Skeletal muscle tissue (tissue), 4 donors: Measurements from ENCODE around the gene C19orf67. TPM values are rescaled to one million over a fixed set of nuclear protein-coding genes. Genes with fewer than 3 reads are reported as not detected.

Source experiments
- H3K27ac ChIP-seq: one replicate; pipeline ENCODE4 v1.7.0; 2013; ENCODE audit warnings: mild to moderate bottlenecking, low read depth, low read length, inconsistent platforms
- H3K27me3 ChIP-seq, 3 donors: one replicate each; pipeline ENCODE4 v1.7.0; 2013; ENCODE audit warnings: low read length in 3 of 3; ENCODE audit not compliant: control insufficient read depth in 3 of 3, insufficient read depth in 3 of 3
- H3K36me3 ChIP-seq, 3 donors: one replicate each; pipeline ENCODE4 v1.7.0; 2013; ENCODE audit warnings: low read length in 3 of 3; ENCODE audit not compliant: control insufficient read depth in 3 of 3, insufficient read depth in 3 of 3
- H3K4me1 ChIP-seq, 3 donors: one replicate each; pipeline ENCODE4 v1.7.0; 2013; ENCODE audit warnings: low read length in 3 of 3, mild to moderate bottlenecking in 3 of 3; ENCODE audit not compliant: control insufficient read depth in 3 of 3, insufficient read depth in 3 of 3
- H3K4me3 ChIP-seq, 3 donors: one replicate each; pipeline ENCODE4 v1.7.0; 2013; ENCODE audit warnings: low read length in 3 of 3
- H3K9ac ChIP-seq, 3 donors: one replicate each; pipeline ENCODE4 v1.7.0; 2013; ENCODE audit warnings: low read length in 3 of 3, mild to moderate bottlenecking in 3 of 3, moderate library complexity in 2 of 3, low read depth in 1 of 3
- H3K9me3 ChIP-seq, 3 donors: one replicate each; pipeline ENCODE4 v1.7.0; 2013; ENCODE audit warnings: low read length in 3 of 3; ENCODE audit not compliant: control insufficient read depth in 3 of 3
- total RNA-seq: library from RNA; depleted of rRNA; stranded (reverse); fragments of >200 nt; gene quantifications from one replicate; pipeline ENCODE4 v1.2.3, GENCODE V29; 2014
- donor health status: Osteomylitis.

The C19orf67 gene
- total RNA-seq, 1 donor from 2014 or later, result not detected

DNA sequence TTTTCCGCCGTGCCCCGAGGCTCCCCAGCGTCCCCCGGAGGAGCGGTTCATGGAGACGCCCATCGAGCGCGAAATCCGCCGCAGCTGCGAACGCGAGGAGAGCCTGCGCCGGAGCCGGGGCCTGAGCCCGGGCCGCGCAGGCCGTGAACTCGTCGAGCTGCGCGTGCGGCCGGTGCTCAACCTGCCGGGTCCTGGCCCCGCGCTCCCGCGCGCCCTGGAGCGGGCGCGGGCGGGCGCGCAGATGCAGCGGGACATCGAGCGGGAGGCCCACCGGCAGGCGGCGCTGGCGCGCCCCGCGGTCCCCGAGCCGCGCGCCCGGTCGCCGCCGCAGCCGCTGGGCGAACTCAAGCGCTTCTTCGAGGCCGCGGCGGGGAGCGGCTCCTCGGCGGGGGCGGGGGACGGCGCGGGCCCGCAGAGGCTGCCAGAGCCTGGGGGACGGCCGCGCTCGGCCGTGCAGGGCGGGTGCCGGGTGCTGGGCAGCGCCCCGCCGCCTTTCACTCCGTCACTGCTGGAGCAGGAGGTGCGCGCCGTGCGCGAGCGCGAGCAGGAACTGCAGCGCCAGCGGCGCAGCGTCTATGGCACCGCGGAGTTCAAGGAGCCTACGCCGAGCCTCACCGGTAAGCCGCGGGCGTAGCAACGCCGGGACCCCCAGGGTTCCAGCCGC is 12.2 kb downstream of the C19orf67 start:
- peaks cover 27 to 35% (median 32%) of the 10 kb centered on the region in 3 donors for H3K4me1 ChIP-seq
- peak overlapping the region; percentile 83 for H3K27ac ChIP-seq
- peak overlapping the region; percentile 88 to 89 (median 89) for H3K9ac ChIP-seq
- no peaks in the 10 kb centered on the region for H3K9me3 ChIP-seq
- no peaks in the 10 kb centered on the region for H3K27me3 ChIP-seq
- H3K4me3 ChIP-seq, result peak overlapping the region; percentile 83 to 84 (median 83)
- no peaks in the 10 kb centered on the region for H3K36me3 ChIP-seq

DNA sequence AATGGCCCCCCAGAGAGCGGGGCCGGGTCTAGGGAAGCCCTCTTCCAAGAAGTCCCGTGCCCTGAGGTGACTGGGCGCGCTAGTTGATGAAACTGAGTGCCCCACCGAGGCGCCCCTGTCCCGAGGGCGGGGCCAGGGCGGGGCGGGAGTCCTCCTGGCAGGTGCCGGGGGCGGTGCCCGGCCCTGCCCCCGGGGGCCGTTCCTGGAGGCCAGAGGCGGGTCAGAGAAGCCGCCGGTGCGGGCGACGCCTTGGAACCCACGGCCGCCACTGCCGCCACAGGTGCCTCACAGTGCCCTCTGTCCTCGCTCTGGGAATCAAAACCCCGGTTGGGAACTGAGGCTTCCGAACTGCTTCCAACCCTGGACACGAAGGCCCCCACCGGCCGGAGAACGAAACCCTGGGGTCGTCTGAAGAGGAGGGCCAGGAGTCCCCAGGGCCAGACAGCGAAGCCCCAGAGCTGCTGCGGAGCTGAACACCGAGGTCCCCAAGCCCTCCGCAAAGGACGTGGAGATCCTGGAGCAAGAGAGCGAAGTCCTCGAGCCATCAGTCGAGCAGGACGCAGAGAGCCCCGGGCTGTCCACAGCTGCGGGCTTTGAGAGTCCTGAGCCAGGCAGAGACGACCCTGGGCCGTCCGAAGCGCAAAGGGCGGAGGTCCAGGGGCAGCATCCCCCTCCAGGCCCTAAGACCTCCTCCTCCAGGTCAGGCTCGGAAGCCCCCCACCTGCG is 12.9 kb downstream of the C19orf67 start, which contains the start of gene MISP3:
Gene MISP3, plus strand, starts transcription at position 252 of the 726 bp plus-strand sequence. CDS start 524 bp downstream, outside the sequence.
- Histone ChIP-seq H3K9ac (peak within 1 kb of the TSS; percentile 88 to 89 (median 89)), H3K27ac (peak within 1 kb of the TSS; percentile 83), H3K36me3 (no peaks in the 10 kb centered on the region), H3K27me3 (no peaks in the 10 kb centered on the region), H3K4me3 (peak within 1 kb of the TSS; percentile 83 to 84 (median 83)), H3K4me1 (peaks cover 27 to 35% (median 32%) of the 10 kb centered on the region in 3 donors), H3K9me3 (no peaks in the 10 kb centered on the region)

DNA sequence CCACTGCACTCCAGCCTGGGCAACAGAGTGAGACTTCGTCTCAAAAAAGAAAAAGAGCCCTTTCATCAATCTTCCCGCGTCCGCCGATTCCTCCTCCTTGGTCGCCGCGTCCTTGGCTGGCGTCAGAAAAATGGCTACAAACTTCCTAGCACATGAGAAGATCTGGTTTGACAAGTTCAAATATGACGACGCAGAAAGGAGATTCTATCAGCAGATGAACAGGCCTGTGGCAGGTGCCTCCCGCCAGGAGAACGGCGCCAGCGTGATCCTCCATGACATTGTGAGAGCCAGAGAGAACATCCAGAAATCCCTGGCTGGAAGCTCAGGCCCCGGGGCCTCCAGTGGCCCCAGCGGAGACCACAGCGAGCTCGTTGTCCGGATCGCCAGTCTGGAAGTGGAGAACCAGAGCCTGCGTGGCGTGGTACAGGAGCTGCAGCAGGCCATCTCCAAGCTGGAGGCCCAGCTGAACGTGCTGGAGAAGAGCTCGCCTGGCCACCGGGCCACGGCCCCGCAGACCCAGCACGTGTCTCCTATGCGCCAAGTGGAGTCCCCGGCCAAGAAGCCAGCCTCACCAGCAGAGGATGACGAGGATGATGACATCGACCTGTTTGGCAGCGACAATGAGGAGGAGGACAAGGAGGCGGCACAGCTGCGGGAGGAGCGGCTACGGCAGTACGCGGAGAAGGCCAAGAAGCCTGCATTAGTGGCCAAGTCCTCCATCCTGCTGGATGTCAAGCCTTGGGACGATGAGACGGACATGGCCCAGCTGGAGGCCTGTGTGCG is 15.1 kb downstream of the C19orf67 start:
- Histone ChIP-seq H3K9me3 (no peaks in the 10 kb centered on the region), H3K27ac (no peak overlapping the region), H3K27me3 (no peaks in the 10 kb centered on the region), H3K36me3 (no peaks in the 10 kb centered on the region), H3K9ac (no peak overlapping the region), H3K4me3 (no peak overlapping the region), H3K4me1 (peaks cover 25 to 34% (median 32%) of the 10 kb centered on the region in 3 donors)

DNA sequence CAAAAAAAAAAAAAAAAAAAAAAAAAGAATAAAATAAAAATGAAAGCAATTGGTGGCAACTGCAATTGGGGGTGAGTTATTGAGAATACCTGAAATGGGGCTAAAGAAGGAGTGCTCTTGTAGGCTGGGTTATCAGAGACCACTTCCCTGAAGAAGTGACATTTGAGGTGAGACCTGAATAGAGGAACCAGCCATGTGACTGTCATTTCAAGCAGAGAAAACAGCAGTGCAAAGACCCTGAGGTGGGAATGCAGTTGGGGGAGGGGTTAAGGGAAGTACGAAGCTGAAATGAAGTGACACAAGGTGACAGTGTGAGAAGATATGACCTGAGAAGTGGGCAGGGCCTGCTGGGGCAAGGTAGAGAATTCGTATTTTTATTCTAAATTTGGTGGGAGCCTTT is 19.4 kb downstream of the C19orf67 start:
- no peak overlapping the region for H3K27ac ChIP-seq
- H3K4me1 ChIP-seq, result no peaks in the 10 kb centered on the region

DNA sequence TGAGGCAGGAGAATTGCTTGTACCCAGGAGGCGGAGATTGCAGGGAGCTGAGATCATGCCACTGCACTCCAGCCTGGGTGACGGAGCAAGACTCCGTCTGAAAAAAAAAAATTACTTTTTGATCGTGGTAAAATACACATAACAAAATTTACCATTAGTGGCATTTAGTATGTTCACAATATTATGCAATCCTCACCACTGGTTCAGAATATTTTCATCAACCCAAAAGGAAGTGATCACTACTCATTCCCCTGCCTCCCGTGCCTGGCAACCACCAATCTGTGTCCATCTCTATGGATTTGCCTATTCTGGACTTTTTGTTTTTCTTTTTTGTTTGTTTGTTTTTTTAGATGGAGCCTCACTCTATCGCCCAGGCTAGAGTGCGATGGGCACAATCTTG is 22.5 kb downstream of the C19orf67 start:
- H3K9me3 ChIP-seq, result no peaks in the 10 kb centered on the region
- peaks cover 0 to 3% (median 0%) of the 10 kb centered on the region in 3 donors for H3K4me1 ChIP-seq
- H3K27me3 ChIP-seq, result peaks cover 31 to 37% (median 32%) of the 10 kb centered on the region in 3 donors
- H3K9ac ChIP-seq, result no peak overlapping the region
- no peak overlapping the region for H3K4me3 ChIP-seq
- no peaks in the 10 kb centered on the region for H3K36me3 ChIP-seq
- no peak overlapping the region for H3K27ac ChIP-seq

More for the DNA sequence above, 19.4 kb downstream of the C19orf67 start:
- Histone ChIP-seq H3K4me3 (no peak overlapping the region), H3K27me3 (peaks cover 4 to 10% (median 4%) of the 10 kb centered on the region in 3 donors), H3K36me3 (no peaks in the 10 kb centered on the region), H3K9me3 (no peaks in the 10 kb centered on the region), H3K9ac (no peak overlapping the region)

DNA sequence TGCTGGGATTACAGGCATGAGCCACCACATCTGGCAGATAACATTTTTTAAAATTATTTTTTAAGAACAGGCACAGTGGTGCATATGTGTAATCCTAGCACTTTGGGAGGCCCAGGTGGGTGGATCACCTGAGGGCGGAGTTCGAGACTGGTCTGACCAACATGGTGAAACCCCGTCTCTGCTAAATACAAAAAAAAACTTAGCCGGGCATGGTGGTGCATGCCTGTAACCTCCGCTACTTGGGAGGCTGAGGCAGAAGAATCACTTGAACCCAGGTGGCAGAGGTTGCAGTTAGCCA is 23.1 kb downstream of the C19orf67 start:
- H3K4me1 ChIP-seq, result peaks cover 0 to 5% (median 4%) of the 10 kb centered on the region in 3 donors
- H3K36me3 ChIP-seq, result no peaks in the 10 kb centered on the region
- H3K9ac ChIP-seq, result no peak overlapping the region
- no peak overlapping the region for H3K27ac ChIP-seq
- H3K27me3 ChIP-seq, result peaks cover 35 to 40% (median 37%) of the 10 kb centered on the region in 3 donors
- no peaks in the 10 kb centered on the region for H3K9me3 ChIP-seq
- no peak overlapping the region for H3K4me3 ChIP-seq

DNA sequence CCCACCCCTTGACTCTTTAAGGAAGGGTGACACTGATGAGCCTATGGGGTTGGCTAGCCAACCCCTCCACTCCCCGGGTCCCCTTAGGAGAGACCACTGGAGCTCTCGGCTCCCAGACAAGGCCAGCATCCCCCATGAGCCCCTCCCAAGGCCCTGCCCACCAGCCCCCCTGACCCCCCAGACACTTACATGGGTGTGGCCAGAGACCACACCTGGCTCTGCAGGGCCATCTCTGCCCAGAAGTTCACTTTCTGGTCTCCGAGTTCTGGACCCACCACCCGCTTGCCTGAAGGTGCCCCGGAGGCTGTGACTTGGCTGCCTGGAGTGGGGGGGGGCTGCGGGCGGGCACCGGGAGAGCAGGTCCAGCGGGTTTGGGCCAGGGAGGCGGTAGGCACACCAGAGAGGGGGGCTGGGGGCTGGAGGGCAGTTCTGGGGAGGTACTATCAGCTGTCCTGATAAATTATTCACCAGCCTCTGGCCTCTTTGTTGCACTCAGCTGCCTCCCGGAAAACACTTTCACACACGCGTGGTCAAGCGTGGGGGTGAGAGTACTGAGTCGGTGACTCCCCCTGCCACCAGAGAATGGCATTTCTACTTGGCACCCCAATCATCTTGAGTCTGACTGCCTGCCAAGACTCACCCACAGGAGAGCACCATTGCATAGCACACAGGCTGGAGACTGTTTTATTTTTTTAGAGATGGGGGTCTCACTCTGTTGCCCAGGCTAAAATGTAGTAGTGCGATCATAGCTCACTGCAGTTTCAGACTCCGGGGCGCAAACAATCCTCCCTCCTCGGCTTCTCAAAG is 23.6 kb downstream of the C19orf67 start, which contains the start of gene PALM3:
Gene PALM3, minus strand, starts transcription at position 326 of the 807 bp plus-strand sequence. Its CDS starts 96 bp downstream, at position 230.
- no peak within 1 kb of the TSS for H3K9ac ChIP-seq
- H3K4me1 ChIP-seq, result peaks cover 0 to 6% (median 4%) of the 10 kb centered on the region in 3 donors
- no peak within 1 kb of the TSS for H3K4me3 ChIP-seq
- no peak within 1 kb of the TSS for H3K27ac ChIP-seq
- no peaks in the 10 kb centered on the region for H3K9me3 ChIP-seq
- H3K27me3 ChIP-seq, result peaks cover 35 to 40% (median 38%) of the 10 kb centered on the region in 3 donors
- H3K36me3 ChIP-seq, result no peaks in the 10 kb centered on the region

DNA sequence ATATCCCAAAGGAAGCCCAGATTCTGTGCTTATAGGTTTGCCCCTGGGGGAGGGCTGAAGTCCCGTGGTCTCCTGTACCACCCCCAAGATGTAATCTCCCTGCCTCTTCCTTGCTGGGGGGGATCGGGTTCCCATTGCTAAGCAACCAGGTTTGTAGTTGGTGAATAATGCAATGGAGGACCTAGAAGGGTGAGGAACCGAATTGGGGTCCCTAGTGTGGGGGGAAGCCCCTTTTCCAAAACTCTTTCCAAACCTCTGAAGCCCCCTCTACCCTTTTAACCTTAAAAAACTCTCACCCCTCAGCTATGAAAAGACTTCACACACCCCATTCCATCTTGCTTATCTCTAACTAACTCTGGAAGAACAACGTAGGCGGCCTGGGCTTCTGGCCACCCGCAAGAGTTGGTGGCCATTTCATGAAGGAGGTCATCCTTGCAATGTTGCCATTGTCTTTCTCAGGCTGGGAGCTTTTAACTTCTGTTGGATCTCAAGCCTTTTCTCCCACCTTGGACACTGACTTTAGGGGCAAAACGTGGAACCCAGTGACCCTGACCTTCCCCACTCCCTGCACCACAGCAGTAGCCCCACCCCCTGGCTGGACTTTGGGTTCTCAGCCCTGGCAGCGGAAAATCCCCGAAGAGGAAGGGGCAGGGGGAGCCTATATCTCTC is 24.4 kb downstream of the C19orf67 start:
- Histone ChIP-seq H3K27ac (no peak overlapping the region), H3K27me3 (peaks cover 36 to 44% (median 40%) of the 10 kb centered on the region in 3 donors), H3K9me3 (no peaks in the 10 kb centered on the region), H3K9ac (no peak overlapping the region), H3K4me3 (no peak overlapping the region), H3K36me3 (no peaks in the 10 kb centered on the region), H3K4me1 (peaks cover 0 to 8% (median 4%) of the 10 kb centered on the region in 3 donors)

DNA sequence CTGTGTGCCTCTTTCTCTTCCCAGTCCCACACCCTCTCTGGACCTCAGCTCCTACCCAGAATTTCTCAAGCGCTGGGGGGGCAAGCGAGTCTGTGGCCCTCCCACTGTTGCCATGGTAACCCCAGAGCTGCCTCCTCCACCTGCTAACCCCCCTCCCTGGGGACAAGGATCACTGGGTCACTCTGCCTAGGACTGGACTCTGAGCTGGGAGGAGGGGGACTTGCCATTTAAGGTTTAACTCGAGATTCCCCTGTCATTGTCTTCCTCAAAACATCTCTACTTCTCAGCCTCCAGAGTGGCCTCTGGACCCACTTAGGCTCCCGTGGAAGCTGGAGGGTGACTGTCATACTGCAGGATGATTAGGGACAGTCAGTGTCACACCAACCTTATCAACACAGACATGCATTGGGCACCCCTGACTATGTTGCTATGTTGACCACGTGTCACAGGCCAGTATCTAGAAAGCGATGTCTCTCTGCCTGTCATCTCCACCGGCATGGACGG is 25.9 kb downstream of the C19orf67 start:
- peaks cover 0 to 8% (median 4%) of the 10 kb centered on the region in 3 donors for H3K4me1 ChIP-seq
- peaks cover 40 to 49% (median 42%) of the 10 kb centered on the region in 3 donors for H3K27me3 ChIP-seq
- H3K9me3 ChIP-seq, result no peaks in the 10 kb centered on the region
- no peaks in the 10 kb centered on the region for H3K36me3 ChIP-seq
- no peak overlapping the region for H3K4me3 ChIP-seq
- no peak overlapping the region for H3K9ac ChIP-seq
- no peak overlapping the region for H3K27ac ChIP-seq
